Measurements from ENCODE around the gene GLG1.
"Not testable (repeated sequence)": the region's sequence is repeated elsewhere in the genome, so short reads cannot be mapped to it uniquely, and the experiment has no call there.

The GLG1 gene

GRCh38 chr16:74575175-74575806 is 31.6 kb downstream of the GLG1 start:
- DNase-seq (ENCODE audit: low read depth) = no peak

GRCh38 chr16:74574146-74574545 is 32.8 kb downstream of the GLG1 start:
- DNase-seq (ENCODE audit: low read depth) = no peak

GRCh38 chr16:74573622-74574021 is 33.3 kb downstream of the GLG1 start:
- DNase-seq (ENCODE audit: low read depth) = no peak

- DNase-seq (ENCODE audit: low read depth) = no peak
Observed at GRCh38 chr16:74570412-74571301, 36.3 kb downstream of the GLG1 start.

GRCh38 chr16:74568961-74569631 is 37.8 kb downstream of the GLG1 start:
- DNase-seq (ENCODE audit: low read depth) = no peak

GRCh38 chr16:74567901-74568300 is 39.0 kb downstream of the GLG1 start:
- no peak for DNase-seq (ENCODE audit: low read depth)

- DNase-seq (ENCODE audit: low read depth) = no peak
Observed at GRCh38 chr16:74565378-74565777, 41.5 kb downstream of the GLG1 start.

- DNase-seq (ENCODE audit: low read depth) = no peak
Observed at GRCh38 chr16:74564451-74564984, 42.4 kb downstream of the GLG1 start.

GRCh38 chr16:74563828-74564263 is 43.1 kb downstream of the GLG1 start:
- no peak for DNase-seq (ENCODE audit: low read depth)

GRCh38 chr16:74562117-74562516 is 44.8 kb downstream of the GLG1 start:
- no peak for DNase-seq (ENCODE audit: low read depth)

- DNase-seq (ENCODE audit: low read depth) = no peak
Observed at GRCh38 chr16:74561626-74562025, 45.3 kb downstream of the GLG1 start.

- no peak for DNase-seq (ENCODE audit: low read depth)
Observed at GRCh38 chr16:74560912-74561311, 46.0 kb downstream of the GLG1 start.

GRCh38 chr16:74558873-74559272 is 48.0 kb downstream of the GLG1 start:
- DNase-seq (ENCODE audit: low read depth) = no peak

- no peak for DNase-seq (ENCODE audit: low read depth)
Observed at GRCh38 chr16:74557275-74557674, 49.6 kb downstream of the GLG1 start.

- no peak for DNase-seq (ENCODE audit: low read depth)
Observed at GRCh38 chr16:74556375-74556922, 50.5 kb downstream of the GLG1 start.

- not testable (repeated sequence) for DNase-seq (ENCODE audit: low read depth)
Observed at GRCh38 chr16:74552357-74552756, 54.6 kb downstream of the GLG1 start.

GRCh38 chr16:74550227-74551019 is 56.5 kb downstream of the GLG1 start:
- DNase-seq (ENCODE audit: low read depth) = not testable (repeated sequence)

GRCh38 chr16:74546112-74546511 is 60.8 kb downstream of the GLG1 start:
- DNase-seq (ENCODE audit: low read depth) = not testable (repeated sequence)

- DNase-seq (ENCODE audit: low read depth) = not testable (repeated sequence)
Observed at GRCh38 chr16:74542911-74543578, 63.9 kb downstream of the GLG1 start.

- DNase-seq (ENCODE audit: low read depth) = not testable (repeated sequence)
Observed at GRCh38 chr16:74540663-74541062, 66.3 kb downstream of the GLG1 start.

GRCh38 chr16:74538801-74539200 is 68.1 kb downstream of the GLG1 start:
- not testable (repeated sequence) for DNase-seq (ENCODE audit: low read depth)
